CD14-positive monocyte (primary cell): ENCODE data around the gene STAM. TPM values are rescaled to one million over a fixed set of nuclear protein-coding genes. Genes with fewer than 3 reads are reported as not detected.

Experiments used
- DNase-seq, 3 donors: peaks; one replicate each; pipeline ENCODE4 v3.0.0-alpha.2; 2011 to 2022
- H2AFZ ChIP-seq: 2 replicates; pipeline ENCODE4 v1.6.0; 2012; ENCODE audit warnings: mild to moderate bottlenecking, low read depth, low read length, inconsistent platforms; ENCODE audit not compliant: insufficient read depth, poor library complexity, severe bottlenecking
- H3K27ac ChIP-seq, 2 donors: 1 replicate in 1 of 2; 2 replicates in 1 of 2; pipeline ENCODE4 v1.5.1; 2012 to 2013; ENCODE audit warnings: low read length in 2 of 2, control low read depth in 1 of 2, inconsistent platforms in 1 of 2, low read depth in 1 of 2, mild to moderate bottlenecking in 1 of 2
- H3K27me3 ChIP-seq, 2 donors: one replicate each; pipeline versions ENCODE4 v1.6.0 to v1.6.1; 2011 to 2013; ENCODE audit warnings: low read length in 2 of 2; ENCODE audit not compliant: control insufficient read depth in 2 of 2, insufficient read depth in 2 of 2
- H3K36me3 ChIP-seq, 2 donors: replicated peaks in 1 of 2; 1 replicate in 1 of 2; 2 replicates in 1 of 2; pipeline versions ENCODE4 v1.5.1 to v1.6.1; 2012 to 2013; ENCODE audit warnings: low read length in 2 of 2, control low read depth in 1 of 2, inconsistent platforms in 1 of 2, mild to moderate bottlenecking in 1 of 2; ENCODE audit not compliant: insufficient read depth in 2 of 2, control insufficient read depth in 1 of 2
- H3K4me1 ChIP-seq, 2 donors: 1 replicate in 1 of 2; 2 replicates in 1 of 2; pipeline versions ENCODE4 v1.5.1 to v1.6.1; 2012 to 2013; ENCODE audit warnings: low read length in 2 of 2, control low read depth in 1 of 2, inconsistent platforms in 1 of 2, mild to moderate bottlenecking in 1 of 2, moderate library complexity in 1 of 2; ENCODE audit not compliant: insufficient read depth in 2 of 2, control insufficient read depth in 1 of 2
- H3K4me2 ChIP-seq: replicated peaks from 2 replicates; pipeline ENCODE3; 2012; ENCODE audit warnings: low read length, moderate library complexity, mild to moderate bottlenecking; ENCODE audit not compliant: poor library complexity, severe bottlenecking; ENCODE audit errors: extremely low read depth
- H3K4me3 ChIP-seq, 3 experiments: fragments of 200-600 bp in 1 of 3; sonication (generic) in 1 of 3; replicated peaks in 1 of 3; 1 replicate in 2 of 3; 2 replicates in 1 of 3; pipeline ENCODE4 v1.5.1; 2011 to 2013; ENCODE audit warnings: low read length in 3 of 3, mild to moderate bottlenecking in 3 of 3, control low read depth in 2 of 3, low read depth in 2 of 3, inconsistent platforms in 1 of 3, moderate library complexity in 1 of 3
- H3K79me2 ChIP-seq: 2 replicates; pipeline ENCODE4 v1.6.0; 2012; ENCODE audit warnings: mild to moderate bottlenecking, control low read depth, inconsistent platforms, low read length, moderate library complexity; ENCODE audit not compliant: insufficient read depth
- H3K9ac ChIP-seq: 2 replicates; pipeline ENCODE4 v1.6.0; 2017; ENCODE audit warnings: low read length, mild to moderate bottlenecking; ENCODE audit not compliant: insufficient read depth, poor library complexity, severe bottlenecking
- H3K9me3 ChIP-seq, 2 donors: replicated peaks in 1 of 2; 1 replicate in 1 of 2; 2 replicates in 1 of 2; pipeline versions ENCODE4 v1.5.1 to v1.6.1; 2012 to 2013; ENCODE audit warnings: low read length in 2 of 2, control low read depth in 1 of 2; ENCODE audit not compliant: control insufficient read depth in 1 of 2, insufficient read depth in 1 of 2
- H4K20me1 ChIP-seq: 2 replicates; pipeline ENCODE4 v1.6.0; 2012; ENCODE audit warnings: mild to moderate bottlenecking, low read length, control low read depth, moderate library complexity; ENCODE audit not compliant: insufficient read depth
- H3K27ac Mint-ChIP-seq, 7 donors: one replicate each; pipeline ENCODE4 v1.8.0; 2020; ENCODE audit warnings: mild to moderate bottlenecking in 7 of 7, mixed read lengths in 7 of 7, moderate library complexity in 6 of 7, inconsistent platforms in 2 of 7
- H3K27me3 Mint-ChIP-seq, 3 donors: one replicate each; pipeline ENCODE4 v1.8.0; 2021 to 2022; ENCODE audit warnings: low read depth in 3 of 3, mild to moderate bottlenecking in 3 of 3, mixed read lengths in 3 of 3, moderate library complexity in 3 of 3, inconsistent platforms in 1 of 3
- H3K36me3 Mint-ChIP-seq, 2 donors: one replicate each; pipeline ENCODE4 v1.8.0; 2020; ENCODE audit warnings: mixed read lengths in 2 of 2, inconsistent platforms in 1 of 2, mild to moderate bottlenecking in 1 of 2
- H3K4me1 Mint-ChIP-seq: one replicate; pipeline ENCODE4 v1.8.0; 2020; ENCODE audit warnings: mild to moderate bottlenecking, mixed read lengths
- H3K4me3 Mint-ChIP-seq, 2 donors: one replicate each; pipeline ENCODE4 v1.8.0; 2020; ENCODE audit warnings: mild to moderate bottlenecking in 2 of 2, mixed read lengths in 2 of 2, moderate library complexity in 1 of 2
- H3K9me3 Mint-ChIP-seq, 7 donors: one replicate each; pipeline ENCODE4 v1.8.0; 2020 to 2022; ENCODE audit warnings: mixed read lengths in 7 of 7, mild to moderate bottlenecking in 6 of 7, moderate library complexity in 6 of 7, inconsistent platforms in 2 of 7
- CTCF ChIP-seq: fragments of 200-600 bp; IDR thresholded peaks from one replicate; pipeline ENCODE4 v1.8.0; 2022; ENCODE audit warnings: antibody characterized with exemption, mild to moderate bottlenecking
- WGBS: methylation state at CpG from one replicate; pipeline ENCODE4 v1.1.5; 2013; ENCODE audit warnings: missing lambda C conversion rate; ENCODE audit not compliant: insufficient coverage; 5-methylcytosine and 5-hydroxymethylcytosine counted together
- intact Hi-C, 2 donors: fragments of 100-400 bp; cut with micrococcal nuclease; formaldehyde crosslinking; loops; one replicate each; pipeline versions ENCODE4 v1.15.0 to v1.15.1; 2023
- polyA plus RNA-seq, 3 donors: library from polyadenylated mRNA; depleted of rRNA in 1 of 3; unstranded in 2 of 3; stranded (reverse) in 1 of 3; fragments of 300-500 nt in 2 of 3; fragments of >200 nt in 1 of 3; fragmentation: Illumina TruSeq in 2 of 3; gene quantifications; 1 replicate in 2 of 3; 2 replicates in 1 of 3; pipeline ENCODE4 v1.2.3, GENCODE V29; 2012 to 2021

The STAM gene
- polyA plus RNA-seq, 3 donors, result 5.5 to 16.4 (median 5.9) TPM

- intact Hi-C loops, result no loop called here
- Histone ChIP-seq H2AFZ (no peak overlapping the region), H3K27ac (no peak overlapping the region), H3K79me2 (peaks cover 83% of the 10 kb centered on the region), H3K9ac (no peak overlapping the region), H3K4me3 (no peak overlapping the region), H3K4me1 (no peaks in the 10 kb centered on the region), H3K4me2 (no peak overlapping the region), H3K9me3 (no peaks in the 10 kb centered on the region), H3K27me3 (no peaks in the 10 kb centered on the region), H4K20me1 (peaks cover 69% of the 10 kb centered on the region), H3K36me3 (peaks cover 9 to 33% of the 10 kb centered on the region in 2 donors)
- Mint-ChIP-seq H3K27me3 (no peaks in the 10 kb centered on the region), H3K4me1 (peaks cover 15% of the 10 kb centered on the region), H3K36me3 (peaks cover 11 to 24% of the 10 kb centered on the region in 2 donors), H3K27ac (no peak overlapping the region), H3K9me3 (peaks cover 0 to 4% (median 0%) of the 10 kb centered on the region in 7 donors), H3K4me3 (no peak overlapping the region)
- DNase-seq, result no peak
- TF ChIP-seq CTCF, result no peak
These were observed 39.6 kb downstream of the STAM start for GRCh38 chr10:17683541-17683940.

GRCh38 chr10:17684537-17684936, 40.6 kb downstream of the STAM start:
- Mint-ChIP-seq H3K36me3 (peaks cover 14 to 31% of the 10 kb centered on the region in 2 donors), H3K27ac (no peak overlapping the region), H3K9me3 (peaks cover 0 to 1% (median 0%) of the 10 kb centered on the region in 7 donors), H3K27me3 (no peaks in the 10 kb centered on the region), H3K4me1 (peaks cover 15% of the 10 kb centered on the region), H3K4me3 (no peak overlapping the region)
- Histone ChIP-seq H3K4me1 (no peaks in the 10 kb centered on the region), H3K27me3 (no peaks in the 10 kb centered on the region), H3K9me3 (no peaks in the 10 kb centered on the region), H3K36me3 (peaks cover 13 to 43% of the 10 kb centered on the region in 2 donors), H4K20me1 (peaks cover 60% of the 10 kb centered on the region), H3K79me2 (peaks cover 73% of the 10 kb centered on the region), H3K4me2 (no peak overlapping the region), H3K27ac (no peak overlapping the region), H2AFZ (no peak overlapping the region), H3K9ac (no peak overlapping the region), H3K4me3 (no peak overlapping the region)
- intact Hi-C loops, result no loop called here
- no peak for DNase-seq
- no peak for TF ChIP-seq CTCF
- no CpG with 5 or more reads among the region's 6 CpGs for WGBS
